Neural crest cell (in vitro differentiated cells): ENCODE measurements around the gene DMAC2. TPM values are rescaled to one million over a fixed set of nuclear protein-coding genes. Genes with fewer than 3 reads are reported as not detected.
"Not testable (repeated sequence)": the region's sequence is repeated elsewhere in the genome, so short reads cannot be mapped to it uniquely, and the experiment has no call there.

ENCODE experiments used
- DNase-seq: peaks from one replicate; pipeline ENCODE4 v3.0.0; 2021; ENCODE audit warnings: low read depth, mixed read lengths, low spot score
- H3K27ac Mint-ChIP-seq: one replicate; pipeline ENCODE4 v1.8.0; 2021; ENCODE audit warnings: mild to moderate bottlenecking, mixed read lengths; ENCODE audit not compliant: unreplicated experiment
- H3K27me3 Mint-ChIP-seq: 2 replicates; pipeline ENCODE4 v1.8.0; 2021; ENCODE audit warnings: low read depth, mild to moderate bottlenecking, mixed read lengths
- H3K36me3 Mint-ChIP-seq: 2 replicates; pipeline ENCODE4 v1.8.0; 2021; ENCODE audit warnings: low read depth, mild to moderate bottlenecking, mixed read lengths
- H3K4me1 Mint-ChIP-seq: 2 replicates; pipeline ENCODE4 v1.8.0; 2021; ENCODE audit warnings: mixed read lengths
- H3K4me3 Mint-ChIP-seq: one replicate; pipeline ENCODE4 v1.8.0; 2021; ENCODE audit warnings: mild to moderate bottlenecking, mixed read lengths
- H3K9me3 Mint-ChIP-seq: 2 replicates; pipeline ENCODE4 v1.8.0; 2021; ENCODE audit warnings: mixed read lengths
- CTCF ChIP-seq: fragments of 200-600 bp; sonication (generic); conservative IDR thresholded peaks from 2 replicates; pipeline ENCODE4 v1.5.0; 2021; ENCODE audit warnings: antibody characterized with exemption, mild to moderate bottlenecking
- total RNA-seq: library from RNA; stranded (reverse); gene quantifications from 2 replicates; pipeline ENCODE4 v1.2.1, GENCODE V29; 2021

Gene DMAC2
- total RNA-seq, 1 donor from 2014 or later, result 63.1 TPM

- H3K27ac Mint-ChIP-seq, result no peak overlapping the region
- H3K36me3 Mint-ChIP-seq, result no peaks in the 10 kb centered on the region
These were observed 46.9 kb downstream of the DMAC2 start for GRCh38 chr19:41392775-41393174.

GRCh38 chr19:41391618-41392017 lies 48.1 kb downstream of the DMAC2 start:
- Mint-ChIP-seq H3K27ac (no peak overlapping the region), H3K9me3 (no peaks in the 10 kb centered on the region), H3K4me3 (no peak overlapping the region)

More at GRCh38 chr19:41392775-41393174, 46.9 kb downstream of the DMAC2 start:
- TF ChIP-seq CTCF, result no peak
- DNase-seq, result no peak
- H3K4me1 Mint-ChIP-seq, result peaks cover 24% of the 10 kb centered on the region
- H3K4me3 Mint-ChIP-seq, result no peak overlapping the region
- no peaks in the 10 kb centered on the region for H3K9me3 Mint-ChIP-seq
- H3K27me3 Mint-ChIP-seq, result no peaks in the 10 kb centered on the region

GRCh38 chr19:41386442-41386841 lies 53.3 kb downstream of the DMAC2 start:
- no peak overlapping the region for H3K4me3 Mint-ChIP-seq
- H3K9me3 Mint-ChIP-seq, result no peaks in the 10 kb centered on the region
- no peaks in the 10 kb centered on the region for H3K27me3 Mint-ChIP-seq
- H3K27ac Mint-ChIP-seq, result no peak overlapping the region
- peaks cover 2% of the 10 kb centered on the region for H3K36me3 Mint-ChIP-seq
- no peak for TF ChIP-seq CTCF
- no peaks in the 10 kb centered on the region for H3K4me1 Mint-ChIP-seq
- no peak for DNase-seq

More at GRCh38 chr19:41391618-41392017, 48.1 kb downstream of the DMAC2 start:
- Mint-ChIP-seq H3K27me3 (no peaks in the 10 kb centered on the region), H3K4me1 (peaks cover 13% of the 10 kb centered on the region), H3K36me3 (no peaks in the 10 kb centered on the region)
- no peak for DNase-seq
- no peak for TF ChIP-seq CTCF

- DNase-seq, result no peak
- H3K36me3 Mint-ChIP-seq, result peaks cover 2% of the 10 kb centered on the region
- no peaks in the 10 kb centered on the region for H3K9me3 Mint-ChIP-seq
- H3K4me3 Mint-ChIP-seq, result no peak overlapping the region
- H3K27ac Mint-ChIP-seq, result no peak overlapping the region
- H3K4me1 Mint-ChIP-seq, result no peaks in the 10 kb centered on the region
- no peaks in the 10 kb centered on the region for H3K27me3 Mint-ChIP-seq
- no peak for TF ChIP-seq CTCF
These were observed 55.4 kb downstream of the DMAC2 start for GRCh38 chr19:41384351-41384750.

GRCh38 chr19:41381536-41381935 lies 58.2 kb downstream of the DMAC2 start:
- H3K4me3 Mint-ChIP-seq, H3K36me3 Mint-ChIP-seq, H3K9me3 Mint-ChIP-seq, H3K27me3 Mint-ChIP-seq, H3K4me1 Mint-ChIP-seq, DNase-seq, H3K27ac Mint-ChIP-seq: not testable (repeated sequence)

Other genes with a start within 250 kb of the DMAC2 start
- gene CYP2S1, start 246.7 kb downstream of the DMAC2 start, total RNA-seq, result 0.39 TPM in 1 of 2 replicates, not detected in the other
- gene AXL, start 220.7 kb downstream of the DMAC2 start, total RNA-seq, result 6.4 and 6.8 TPM in 2 replicates
- 306 and 320 TPM in 2 replicates for gene HNRNPUL1, start 175.5 kb downstream of the DMAC2 start, total RNA-seq
- gene CCDC97, start 129.7 kb downstream of the DMAC2 start, total RNA-seq, result 47.3 and 48.5 TPM in 2 replicates
- gene TGFB1, start 86.0 kb downstream of the DMAC2 start, total RNA-seq, result 2.2 and 3.1 TPM in 2 replicates
- 11.7 and 13.8 TPM in 2 replicates for gene B9D2, start 75.8 kb downstream of the DMAC2 start, total RNA-seq
- gene TMEM91, start 63.4 kb downstream of the DMAC2 start, total RNA-seq, result 6.6 and 7.8 TPM in 2 replicates
- gene EXOSC5, start 42.6 kb downstream of the DMAC2 start, total RNA-seq, result 16.8 and 20.3 TPM in 2 replicates
- 6.8 and 10.3 TPM in 2 replicates for gene BCKDHA, start 42.1 kb downstream of the DMAC2 start, total RNA-seq
- 0.86 TPM in 2 replicates for gene B3GNT8, start 12.5 kb downstream of the DMAC2 start, total RNA-seq
- not detected in 2 replicates for gene ERICH4, start 3.2 kb upstream of the DMAC2 start, total RNA-seq
- 0.75 and 1.1 TPM in 2 replicates for gene CEACAM21, start 136.3 kb upstream of the DMAC2 start, total RNA-seq
- not detected in 2 replicates for gene CEACAM4, start 187.2 kb upstream of the DMAC2 start, total RNA-seq
- gene CEACAM7, start 248.4 kb upstream of the DMAC2 start, total RNA-seq, result not detected in 2 replicates